Heart right ventricle (tissue), 16 donors: Measurements from ENCODE around the gene RERG. TPM values are rescaled to one million over a fixed set of nuclear protein-coding genes. Genes with fewer than 3 reads are reported as not detected.

Source experiments
- ATAC-seq, 8 donors: fragments of 200-7000 bp; cut with Tn5 transposase; one replicate each; pipeline ENCODE4 v1.9.1; 2020; ENCODE audit warnings: mild to moderate bottlenecking in 8 of 8, moderate library complexity in 8 of 8, moderate number of reproducible peaks in 1 of 8
- DNase-seq, 2 donors: peaks; one replicate each; pipeline ENCODE4 v3.0.0-alpha.2; 2020
- H3K27ac ChIP-seq, 10 donors: fragments of 200-600 bp; sonication (generic) in 2 of 10; one replicate each; pipeline versions ENCODE4 v1.5.0 to v1.8.0; 2020 to 2022; ENCODE audit warnings: mild to moderate bottlenecking in 3 of 10
- H3K27me3 ChIP-seq, 7 donors: fragments of 200-600 bp; one replicate each; pipeline ENCODE4 v1.8.0; 2021 to 2022; ENCODE audit warnings: mild to moderate bottlenecking in 2 of 7
- H3K36me3 ChIP-seq, 9 donors: fragments of 200-600 bp; sonication (generic) in 1 of 9; one replicate each; pipeline versions ENCODE4 v1.5.0 to v1.8.0; 2020 to 2022; ENCODE audit warnings: mild to moderate bottlenecking in 2 of 9
- H3K4me1 ChIP-seq, 9 donors: fragments of 200-600 bp; sonication (generic) in 1 of 9; one replicate each; pipeline versions ENCODE4 v1.5.0 to v1.8.0; 2020 to 2022; ENCODE audit warnings: mild to moderate bottlenecking in 4 of 9
- H3K4me3 ChIP-seq, 10 donors: fragments of 200-600 bp; sonication (generic) in 2 of 10; one replicate each; pipeline versions ENCODE4 v1.5.0 to v1.8.0; 2020 to 2022; ENCODE audit warnings: mild to moderate bottlenecking in 7 of 10, moderate library complexity in 2 of 10
- H3K9me3 ChIP-seq, 11 donors: fragments of 200-600 bp in 10 of 11; sonication (generic) in 2 of 11; one replicate each; pipeline versions ENCODE4 v1.5.0 to v1.8.0; 2013 to 2022; ENCODE audit warnings: mild to moderate bottlenecking in 2 of 11, control low read depth in 1 of 11, moderate library complexity in 1 of 11
- WGBS, 2 donors: extraction: QIAGEN DNeasy Blood & Tissue Kit; methylation state at CpG; one replicate each; pipeline ENCODE4 v1.1.7; 2013; ENCODE audit warnings: inconsistent platforms in 1 of 2; 5-methylcytosine and 5-hydroxymethylcytosine counted together
- intact Hi-C, 10 donors: fragments of 100-400 bp; cut with DNase I; formaldehyde crosslinking; loops; one replicate each; pipeline versions ENCODE4 v1.11.1 to v1.14.2; 2022
- polyA plus RNA-seq, 2 donors: library from polyadenylated mRNA; stranded (reverse); fragments of 200-250 nt; gene quantifications; one replicate each; pipeline ENCODE4 v1.2.3, GENCODE V29; 2013
- total RNA-seq, 10 donors: library from RNA; stranded (reverse); fragmentation: NEBNext Ultra II Directional in 3 of 10; extraction: Animal tissue kit (Norgen Biotek cat#: 25700) in 3 of 10; gene quantifications; one replicate each; pipeline versions ENCODE4 v1.2.1 to v1.2.4, GENCODE V29; 2021 to 2023
- TF ChIP-seq, protein P1 (sequence below), 9 donors: fragments of 200-600 bp; sonication (generic) in 2 of 9; IDR thresholded peaks; one replicate each; pipeline versions ENCODE4 v1.5.0 to v1.8.0; 2021 to 2022; ENCODE audit warnings: antibody characterized with exemption in 9 of 9, mild to moderate bottlenecking in 5 of 9, moderate library complexity in 1 of 9
- donor health status: Arrhythmogenic right ventricular cardiomyopathy.
- donor health status: ischemic (EF 13 %, LVEDD 7.1; RV severe dilation, severe dysfunction).
- donor health status: healthy with polysubstance abuse.
- donor health status: DM: no; HTN: yes; CAD: no.
- donor health status: DM: no; HTN: no; CAD: no.
- donor health status: ischemic (EF 25% LVEDD 6.9; RV normal size, moderate dysfunction).
- donor health status: ischemic (EF 25% LVEDD 5.7; RV mildly dilated, moderate dysfunction).
- donor health status: healthy.
- donor health status: DM: yes; HTN: yes; CAD: no.
- donor health status: Ischemic cardiomyopathy.
- donor health status: ischemic (EF 35%, LVEDD 5.7; RV mildly dilated, moderate dysfunction).
- donor health status: nonischemic (EF 11% LVEDD 7.7; RV severe dilation, severe dysfunction).
- donor health status: DM: yes; HTN: yes; CAD: no.
- donor health status: PGD.
- donor health status: ischemic (EF 29% LVEDD 5.4; RV normal size, mild dysfunction).
- donor health status: nonischemic (EF 23%, LVEDD 6.1; RV moderate dilation, normal function).

RERG gene
- total and polyA plus RNA-seq, 12 donors, result 2.1 to 9.7 (median 2.7) TPM

GRCh38 chr12:15234508-15234907 is 13.3 kb upstream of the RERG start:
- TF ChIP-seq, protein P1, sequence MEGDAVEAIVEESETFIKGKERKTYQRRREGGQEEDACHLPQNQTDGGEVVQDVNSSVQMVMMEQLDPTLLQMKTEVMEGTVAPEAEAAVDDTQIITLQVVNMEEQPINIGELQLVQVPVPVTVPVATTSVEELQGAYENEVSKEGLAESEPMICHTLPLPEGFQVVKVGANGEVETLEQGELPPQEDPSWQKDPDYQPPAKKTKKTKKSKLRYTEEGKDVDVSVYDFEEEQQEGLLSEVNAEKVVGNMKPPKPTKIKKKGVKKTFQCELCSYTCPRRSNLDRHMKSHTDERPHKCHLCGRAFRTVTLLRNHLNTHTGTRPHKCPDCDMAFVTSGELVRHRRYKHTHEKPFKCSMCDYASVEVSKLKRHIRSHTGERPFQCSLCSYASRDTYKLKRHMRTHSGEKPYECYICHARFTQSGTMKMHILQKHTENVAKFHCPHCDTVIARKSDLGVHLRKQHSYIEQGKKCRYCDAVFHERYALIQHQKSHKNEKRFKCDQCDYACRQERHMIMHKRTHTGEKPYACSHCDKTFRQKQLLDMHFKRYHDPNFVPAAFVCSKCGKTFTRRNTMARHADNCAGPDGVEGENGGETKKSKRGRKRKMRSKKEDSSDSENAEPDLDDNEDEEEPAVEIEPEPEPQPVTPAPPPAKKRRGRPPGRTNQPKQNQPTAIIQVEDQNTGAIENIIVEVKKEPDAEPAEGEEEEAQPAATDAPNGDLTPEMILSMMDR (IDR thresholded peaks at IDR 0.05), result no peak
- DNase-seq (no peak), ATAC-seq (no peak)
- peaks cover 0 to 6% (median 0%) of the 10 kb centered on the region in 11 donors for H3K9me3 ChIP-seq
- H3K4me3 ChIP-seq, result no peak overlapping the region
- H3K36me3 ChIP-seq, result no peaks in the 10 kb centered on the region
- peaks cover 0 to 29% (median 0%) of the 10 kb centered on the region in 7 donors for H3K27me3 ChIP-seq
- intact Hi-C loops, result loop anchor here in 1 of 10 donors (5.0 kb wide), 1 partner anchor 33 kb away; no protein-coding TSS in a partner anchor
- H3K4me1 ChIP-seq, result no peaks in the 10 kb centered on the region
- H3K27ac ChIP-seq, result no peak overlapping the region
- 73 to 76% methylated on average over 4 of the region's 4 CpGs for WGBS, 2 donors

- Histone ChIP-seq H3K4me1 (no peaks in the 10 kb centered on the region), H3K27ac (no peak overlapping the region), H3K36me3 (no peaks in the 10 kb centered on the region), H3K4me3 (no peak overlapping the region), H3K9me3 (peaks cover 0 to 6% (median 0%) of the 10 kb centered on the region in 11 donors), H3K27me3 (peaks cover 0 to 29% (median 0%) of the 10 kb centered on the region in 7 donors)
- intact Hi-C loops, result loop anchor here in 1 of 10 donors (5.0 kb wide), 1 partner anchor 33 kb away; no protein-coding TSS in a partner anchor
- WGBS, 2 donors, result 61 to 64% methylated on average over 1 of the region's 1 CpG
- ATAC-seq (no peak), DNase-seq (no peak)
- TF ChIP-seq, protein P1 (IDR thresholded peaks at IDR 0.05), result no peak
Observed at GRCh38 chr12:15234011-15234410, 12.8 kb upstream of the RERG start.

DNA sequence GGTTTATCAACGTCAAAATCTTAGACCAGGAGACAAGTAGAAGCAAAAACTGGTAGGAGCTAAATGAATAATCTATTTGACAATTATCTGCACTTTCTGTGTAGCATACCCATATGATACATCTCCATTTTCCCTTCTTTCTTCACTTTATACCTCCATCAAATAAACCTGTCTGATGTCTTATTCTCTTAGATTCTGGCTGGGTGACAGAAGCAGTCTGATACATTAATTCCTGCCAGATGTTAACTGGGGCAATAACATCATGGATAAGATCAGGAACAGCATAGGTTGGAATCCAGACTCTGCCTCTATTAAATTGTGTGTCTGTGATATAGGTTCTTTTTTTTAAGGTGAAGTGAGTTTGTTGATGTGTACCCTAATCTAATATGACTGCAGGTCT is 11.7 kb upstream of the RERG start:
- WGBS, 2 donors, result 34 to 43% methylated on average over 1 of the region's 1 CpG
- no peaks in the 10 kb centered on the region for H3K36me3 ChIP-seq
- TF ChIP-seq, protein P1 (IDR thresholded peaks at IDR 0.05), result no peak
- intact Hi-C loops, result loop anchor here in 1 of 10 donors (5.0 kb wide), 1 partner anchor 34 kb away; no protein-coding TSS in a partner anchor
- H3K9me3 ChIP-seq, result peaks cover 0 to 6% (median 0%) of the 10 kb centered on the region in 11 donors
- DNase-seq (no peak), ATAC-seq (no peak)
- H3K27me3 ChIP-seq, result peaks cover 0 to 21% (median 0%) of the 10 kb centered on the region in 7 donors
- H3K27ac ChIP-seq, result no peak overlapping the region
- no peaks in the 10 kb centered on the region for H3K4me1 ChIP-seq
- H3K4me3 ChIP-seq, result no peak overlapping the region

DNA sequence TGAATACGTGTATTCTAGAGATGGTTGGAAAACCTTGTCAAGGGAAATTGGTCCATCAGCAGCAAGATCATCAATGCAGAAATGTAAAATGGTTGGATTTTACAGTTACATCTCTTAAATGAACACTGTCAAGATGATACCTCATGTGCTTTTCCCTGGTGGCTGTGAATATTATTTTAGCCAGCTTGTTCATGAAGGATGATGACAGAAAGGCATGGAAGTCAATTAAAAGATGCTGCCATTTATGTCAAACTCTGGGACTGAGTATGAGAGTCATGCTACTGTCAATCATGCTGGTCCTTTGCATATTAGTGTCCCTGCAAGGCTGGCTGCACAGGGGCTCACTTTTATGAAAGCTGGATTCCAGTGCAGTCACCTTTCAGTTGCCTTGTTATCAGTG is 10.3 kb upstream of the RERG start:
- 72 to 79% methylated on average over 1 of the region's 1 CpG for WGBS, 2 donors
- no peak overlapping the region for H3K27ac ChIP-seq
- intact Hi-C loops, result loop anchor here in 1 of 10 donors (5.0 kb wide), 1 partner anchor 36 kb away; no protein-coding TSS in a partner anchor

More for the DNA sequence above, 10.3 kb upstream of the RERG start:
- H3K9me3 ChIP-seq, result peaks cover 0 to 6% (median 0%) of the 10 kb centered on the region in 11 donors
- H3K27me3 ChIP-seq, result peaks cover 0 to 15% (median 0%) of the 10 kb centered on the region in 7 donors
- DNase-seq (no peak), ATAC-seq (no peak)
- no peak overlapping the region for H3K4me3 ChIP-seq
- no peaks in the 10 kb centered on the region for H3K36me3 ChIP-seq
- TF ChIP-seq, protein P1 (IDR thresholded peaks at IDR 0.05), result no peak
- H3K4me1 ChIP-seq, result peaks cover 0 to 5% (median 0%) of the 10 kb centered on the region in 9 donors
